Measurements from ENCODE around the gene LYSMD2. TPM values are rescaled to one million over a fixed set of nuclear protein-coding genes. Genes with fewer than 3 reads are reported as not detected.

The LYSMD2 gene
- total RNA-seq, 4 donors from 2014 or later: 10.0 to 14.1 (median 12.9) TPM

GRCh38 chr15:51780636-51781035 lies 43.2 kb upstream of the LYSMD2 start:
- 100% methylated on average over 1 of the region's 1 CpG for WGBS
- H3K27ac ChIP-seq (replicated peaks in 1 of 4): no peak overlapping the region
- no peak for DNase-seq (ENCODE audit: extremely low spot score)
- TF ChIP-seq POLR2AphosphoS5 (IDR thresholded peaks at IDR 0.05): no peak
- no peak for TF ChIP-seq EP300 (IDR thresholded peaks at IDR 0.05)
- TF ChIP-seq POLR2A (IDR thresholded peaks at IDR 0.05; ENCODE audit: low read depth): no peak
- no peak for TF ChIP-seq CTCF (IDR thresholded peaks at IDR 0.05)
- peaks cover 0 to 9% (median 8%) of the 10 kb centered on the region in 4 donors for H3K4me1 ChIP-seq
- no peaks in the 10 kb centered on the region for H3K27me3 ChIP-seq
- no peak overlapping the region for H3K4me3 ChIP-seq
- H3K36me3 ChIP-seq: peaks cover 0 to 75% (median 24%) of the 10 kb centered on the region in 4 donors
- intact Hi-C loops (cut with DNase I): no loop called here
- no peaks in the 10 kb centered on the region for H3K9me3 ChIP-seq

GRCh38 chr15:51776952-51777569 lies 39.6 kb upstream of the LYSMD2 start:
- no peak overlapping the region for H3K4me3 ChIP-seq
- no peaks in the 10 kb centered on the region for H3K27me3 ChIP-seq
- no peak for TF ChIP-seq EP300 (IDR thresholded peaks at IDR 0.05)
- TF ChIP-seq CTCF (IDR thresholded peaks at IDR 0.05): peak; percentile 59 to 75 (median 68)
- 59% methylated on average over 6 of the region's 6 CpGs for WGBS
- peaks cover 0 to 9% (median 8%) of the 10 kb centered on the region in 4 donors for H3K4me1 ChIP-seq
- H3K36me3 ChIP-seq: peaks cover 3 to 75% (median 30%) of the 10 kb centered on the region in 4 donors
- DNase-seq (ENCODE audit: extremely low spot score): peak; percentile 95
- intact Hi-C loops (cut with DNase I): loop anchor here (1.0 to 10.0 kb wide), 2 partner anchors 52 to 127 kb away; no protein-coding TSS in a partner anchor
- no peaks in the 10 kb centered on the region for H3K9me3 ChIP-seq
- no peak overlapping the region for H3K27ac ChIP-seq (replicated peaks in 1 of 4)

- Histone ChIP-seq H3K4me3 (no peak overlapping the region), H3K9me3 (no peaks in the 10 kb centered on the region), H3K36me3 (peaks cover 3 to 72% (median 25%) of the 10 kb centered on the region in 4 donors), H3K4me1 (peaks cover 0 to 9% (median 8%) of the 10 kb centered on the region in 4 donors), H3K27me3 (no peaks in the 10 kb centered on the region), H3K27ac (replicated peaks in 1 of 4) (no peak overlapping the region)
- DNase-seq (ENCODE audit: extremely low spot score): no peak
- 50% methylated on average over 11 of the region's 11 CpGs for WGBS
- intact Hi-C loops (cut with DNase I): loop anchor here (1.0 to 10.0 kb wide), 2 partner anchors 51 to 126 kb away; no protein-coding TSS in a partner anchor
- no peak for TF ChIP-seq POLR2A (IDR thresholded peaks at IDR 0.05; ENCODE audit: low read depth)
- peak; percentile 74 to 75 (median 75) for TF ChIP-seq CTCF (IDR thresholded peaks at IDR 0.05)
These were observed 38.7 kb upstream of the LYSMD2 start for GRCh38 chr15:51775967-51776816.

GRCh38 chr15:51774916-51775315 lies 37.5 kb upstream of the LYSMD2 start:
- no peak overlapping the region for H3K27ac ChIP-seq (replicated peaks in 1 of 4)
- H3K36me3 ChIP-seq: peaks cover 3 to 67% (median 25%) of the 10 kb centered on the region in 4 donors
- DNase-seq (ENCODE audit: extremely low spot score): no peak
- H3K9me3 ChIP-seq: no peaks in the 10 kb centered on the region
- H3K4me3 ChIP-seq: no peak overlapping the region
- no peaks in the 10 kb centered on the region for H3K27me3 ChIP-seq
- 73% methylated on average over 3 of the region's 3 CpGs for WGBS
- H3K4me1 ChIP-seq: peaks cover 0 to 9% (median 8%) of the 10 kb centered on the region in 4 donors
- intact Hi-C loops (cut with DNase I): loop anchor here (10.0 kb wide), 1 partner anchor 50 kb away; no protein-coding TSS in a partner anchor
- TF ChIP-seq EP300 (IDR thresholded peaks at IDR 0.05) (no peak), POLR2AphosphoS5 (IDR thresholded peaks at IDR 0.05) (no peak), POLR2A (IDR thresholded peaks at IDR 0.05; ENCODE audit: low read depth) (no peak), CTCF (IDR thresholded peaks at IDR 0.05) (no peak)
